Keratinocyte (primary cell): Measurements from ENCODE around the gene RC3H1.
"Not testable (repeated sequence)": the region's sequence is repeated elsewhere in the genome, so short reads cannot be mapped to it uniquely, and the experiment has no call there.

Source experiments
- CTCF ChIP-seq, 3 experiments: IDR thresholded peaks in 1 of 3; conservative IDR thresholded peaks in 1 of 3; optimal IDR thresholded peaks in 1 of 3; 2 replicates in 2 of 3; 3 replicates in 1 of 3; pipeline versions ENCODE3 to v1.5.1; 2011; ENCODE audit warnings: low read length in 3 of 3, mild to moderate bottlenecking in 3 of 3, moderate library complexity in 2 of 3, control low read depth in 1 of 3, inconsistent platforms in 1 of 3; ENCODE audit not compliant: insufficient read depth in 2 of 3; ENCODE audit errors: extremely low read depth in 1 of 3
- EZH2 ChIP-seq: IDR thresholded peaks from one replicate; pipeline ENCODE4 v1.6.1; 2012; ENCODE audit warnings: inconsistent platforms, mild to moderate bottlenecking, low read length, moderate library complexity

GRCh38 chr1:173993948-173994347 lies 28.2 kb downstream of the RC3H1 start:
- not testable (repeated sequence) for TF ChIP-seq CTCF (optimal IDR thresholded peaks at IDR 0.05 in 1 of 3, IDR thresholded peaks at IDR 0.05 in 1 of 3, conservative IDR thresholded peaks at IDR 0.05 in 1 of 3; ENCODE audit: extremely low read depth in 1 of 3, insufficient read depth in 2 of 3, low read length in 3 of 3); EZH2
